Head of caudate nucleus (tissue), 42 donors: Measurements from ENCODE around the gene MCC.

Experiments
- DNase-seq, 42 donors: peaks; one replicate each; pipeline versions ENCODE4 v3.0.0 to v3.0.0-alpha.2; 2020 to 2021; ENCODE audit warnings: mixed read lengths in 7 of 42
- intact Hi-C: fragments of 100-400 bp; cut with DNase I; formaldehyde crosslinking; loops from one replicate; pipeline ENCODE4 v1.15.0; 2022

MCC gene

GRCh38 chr5:113127021-113127420 is 361.2 kb downstream of the MCC start:
- DNase-seq, result no peak
- intact Hi-C loops, result no loop called here

- intact Hi-C loops, result no loop called here
- no peak for DNase-seq
These were observed 362.9 kb downstream of the MCC start for GRCh38 chr5:113125371-113125770.

- intact Hi-C loops, result no loop called here
- DNase-seq, result no peak
These were observed 363.3 kb downstream of the MCC start for GRCh38 chr5:113124914-113125313.

- intact Hi-C loops, result no loop called here
- no peak for DNase-seq
These were observed 364.0 kb downstream of the MCC start for GRCh38 chr5:113124265-113124664.

- intact Hi-C loops, result no loop called here
- no peak for DNase-seq
These were observed 364.6 kb downstream of the MCC start for GRCh38 chr5:113123618-113124017.

- intact Hi-C loops, result no loop called here
- DNase-seq, result no peak
These were observed 366.2 kb downstream of the MCC start for GRCh38 chr5:113122053-113122452.

GRCh38 chr5:113119246-113119924 is 368.9 kb downstream of the MCC start:
- intact Hi-C loops, result no loop called here
- peak in 11 of 42 donors; percentile 10 to 47 (median 26) for DNase-seq

- DNase-seq, result peak in 5 of 42 donors; percentile 6 to 27 (median 15)
- intact Hi-C loops, result no loop called here
These were observed 369.5 kb downstream of the MCC start for GRCh38 chr5:113118765-113119164.

GRCh38 chr5:113118298-113118697 is 370.0 kb downstream of the MCC start:
- intact Hi-C loops, result no loop called here
- DNase-seq, result no peak

- intact Hi-C loops, result no loop called here
- no peak for DNase-seq
These were observed 370.6 kb downstream of the MCC start for GRCh38 chr5:113117543-113118115.

GRCh38 chr5:113115956-113116355 is 372.3 kb downstream of the MCC start:
- no peak for DNase-seq

GRCh38 chr5:113115061-113115460 is 373.2 kb downstream of the MCC start:
- no peak for DNase-seq
- intact Hi-C loops, result no loop called here

More at GRCh38 chr5:113115956-113116355, 372.3 kb downstream of the MCC start:
- intact Hi-C loops, result no loop called here

GRCh38 chr5:113114559-113114958 is 373.7 kb downstream of the MCC start:
- no peak for DNase-seq
- intact Hi-C loops, result no loop called here

- intact Hi-C loops, result no loop called here
- DNase-seq, result no peak
These were observed 375.8 kb downstream of the MCC start for GRCh38 chr5:113112435-113112834.

- DNase-seq, result no peak
- intact Hi-C loops, result no loop called here
These were observed 378.1 kb downstream of the MCC start for GRCh38 chr5:113110117-113110516.

- no peak for DNase-seq
- intact Hi-C loops, result no loop called here
These were observed 378.9 kb downstream of the MCC start for GRCh38 chr5:113109344-113109743.

GRCh38 chr5:113108485-113108884 is 379.8 kb downstream of the MCC start:
- intact Hi-C loops, result no loop called here
- no peak for DNase-seq

GRCh38 chr5:113106821-113107220 is 381.4 kb downstream of the MCC start:
- DNase-seq, result no peak
- intact Hi-C loops, result no loop called here

GRCh38 chr5:113105693-113106280 is 382.5 kb downstream of the MCC start:
- DNase-seq, result no peak
- intact Hi-C loops, result no loop called here

- intact Hi-C loops, result no loop called here
- no peak for DNase-seq
These were observed 384.9 kb downstream of the MCC start for GRCh38 chr5:113103330-113103729.

GRCh38 chr5:113102121-113102531 is 386.1 kb downstream of the MCC start:
- DNase-seq, result peak in 8 of 42 donors; percentile 15 to 62 (median 26)
- intact Hi-C loops, result no loop called here
